Stimulated activated CD4-positive, alpha-beta T cell treated with anti-CD3 and anti-CD28 coated beads, Interleukin-4, amount 100 ng/mL, for 4 hours (primary cell): ENCODE measurements around the gene RAB42.
"Not testable (repeated sequence)": the region's sequence is repeated elsewhere in the genome, so short reads cannot be mapped to it uniquely, and the experiment has no call there.

Source experiments
- DNase-seq, 2 experiments: peaks; one replicate each; pipeline ENCODE4 v3.0.0-alpha.2; 2020

Gene RAB42

DNA sequence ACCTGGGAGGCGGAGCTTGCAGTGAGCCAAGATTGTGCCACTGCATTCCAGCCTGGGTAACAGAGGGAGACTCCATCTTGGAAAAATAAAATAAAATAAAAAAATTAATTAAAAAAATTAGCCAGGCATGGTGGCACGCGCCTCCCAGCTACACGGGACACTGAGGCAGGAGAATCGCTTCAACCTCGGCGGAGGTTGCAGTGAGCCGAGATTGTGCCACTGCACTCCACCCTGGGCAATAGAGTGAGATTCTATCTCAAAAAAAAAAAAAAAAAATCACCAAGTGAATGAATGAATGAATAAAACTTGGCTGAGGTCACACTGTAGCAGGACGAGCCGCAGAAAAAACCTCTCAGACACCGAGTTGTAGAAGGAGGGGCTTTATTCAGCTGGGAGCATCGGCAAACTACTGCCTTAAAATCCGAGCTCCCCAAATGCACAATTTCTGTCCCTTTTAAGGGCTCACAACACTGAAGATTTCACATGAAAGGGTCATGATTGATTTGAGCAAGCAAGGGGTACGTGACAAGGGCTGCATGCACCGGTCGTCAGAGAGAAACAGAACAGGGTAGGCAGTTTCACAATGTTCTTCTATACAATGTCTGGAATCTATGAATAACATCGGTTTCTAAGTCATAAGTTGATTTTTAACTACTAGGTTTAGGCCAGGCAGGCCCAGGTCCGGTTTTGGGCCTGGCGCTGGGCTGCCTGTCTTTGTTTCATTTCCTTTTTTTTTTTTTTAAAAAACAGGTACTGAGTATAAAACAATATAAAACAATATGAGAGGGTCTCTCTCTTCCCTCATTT is 5.3 kb upstream of the RAB42 start:
- not testable (repeated sequence) for DNase-seq

GRCh38 chr1:28592321-28593071 is 431 bp downstream of the RAB42 start:
- DNase-seq: peak in 1 of 2 experiments; percentile 16

DNA sequence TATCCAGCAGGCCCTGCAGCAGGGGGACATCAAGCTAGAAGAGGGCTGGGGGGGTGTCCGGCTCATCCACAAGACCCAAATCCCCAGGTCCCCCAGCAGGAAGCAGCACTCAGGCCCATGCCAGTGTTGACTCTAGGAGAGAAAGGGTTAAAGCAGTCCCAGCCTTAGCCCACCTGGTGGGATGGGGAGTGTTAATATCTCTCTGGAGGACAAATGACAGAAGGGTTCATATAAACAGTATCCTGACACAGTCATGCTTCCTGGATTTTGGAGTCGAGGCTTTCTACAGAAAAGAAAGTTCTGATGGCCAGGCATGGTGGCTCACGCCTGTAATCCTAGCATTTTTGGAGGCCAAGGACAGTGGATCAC is 1.9 kb downstream of the RAB42 start:
- DNase-seq: not testable (repeated sequence)

GRCh38 chr1:28594686-28595411 is 2.8 kb downstream of the RAB42 start:
- DNase-seq: not testable (repeated sequence)

DNA sequence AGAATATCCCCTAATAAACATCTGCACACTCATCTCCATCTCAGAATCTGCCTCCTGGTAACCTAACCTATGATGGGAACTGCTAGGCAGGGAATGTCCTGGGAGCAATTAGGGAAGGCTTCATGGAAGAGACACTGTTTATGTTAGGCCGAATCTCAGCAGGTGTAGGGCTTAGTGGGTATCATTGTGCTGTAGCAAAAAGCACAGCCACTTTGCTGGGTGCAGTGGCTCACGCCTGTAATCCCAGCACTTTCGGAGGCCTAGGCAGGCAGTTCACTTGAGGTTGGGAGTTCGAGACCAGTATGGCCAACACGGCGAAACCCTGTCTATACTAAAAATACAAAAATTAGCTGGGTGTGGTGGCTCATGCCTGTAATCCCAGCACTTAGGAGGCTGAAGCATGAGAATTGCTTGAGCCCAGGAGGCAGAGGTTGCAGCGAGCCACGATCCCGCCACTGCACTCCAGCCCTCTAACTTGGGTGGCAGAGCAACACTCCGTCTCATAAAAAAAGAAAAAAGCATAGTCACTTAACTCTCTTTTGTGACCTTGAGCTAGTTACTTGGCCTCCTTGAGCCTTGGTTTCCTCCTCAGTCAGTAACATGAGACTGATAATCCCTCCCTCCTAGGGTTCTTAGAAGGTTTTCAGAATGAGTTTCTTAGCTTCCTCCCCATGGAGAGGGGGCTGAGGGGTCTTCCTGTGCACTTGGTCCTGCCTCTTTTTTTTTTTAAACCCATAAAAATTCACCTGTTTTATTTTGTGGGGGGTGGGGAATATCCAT is 3.5 kb downstream of the RAB42 start:
- no peak for DNase-seq

DNA sequence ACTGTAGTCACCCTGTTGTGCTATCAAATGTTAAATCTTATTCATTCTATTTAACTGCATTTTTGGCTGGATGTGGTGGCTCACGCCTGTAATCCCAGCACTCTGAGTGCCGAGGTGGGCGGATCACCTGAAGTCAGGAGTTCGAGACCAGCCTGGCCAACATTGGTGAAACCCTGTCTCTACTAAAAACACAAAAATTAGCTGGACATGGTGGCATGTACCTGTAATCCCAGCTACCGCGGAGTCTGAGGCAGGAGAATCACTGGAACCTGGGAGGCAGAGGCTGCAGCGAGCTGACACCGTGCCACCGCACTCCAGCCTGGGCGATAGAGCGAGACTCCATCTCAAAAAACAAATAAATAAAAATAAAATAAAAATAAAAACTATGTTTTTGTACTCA is 4.2 kb downstream of the RAB42 start:
- not testable (repeated sequence) for DNase-seq

GRCh38 chr1:28601696-28602095 is 9.6 kb downstream of the RAB42 start:
- DNase-seq: no peak

- peak in 1 of 2 experiments; percentile 8 for DNase-seq
Observed at GRCh38 chr1:28602536-28603439, 10.7 kb downstream of the RAB42 start.

- DNase-seq: no peak
Observed at GRCh38 chr1:28604411-28604810, 12.3 kb downstream of the RAB42 start.

DNA sequence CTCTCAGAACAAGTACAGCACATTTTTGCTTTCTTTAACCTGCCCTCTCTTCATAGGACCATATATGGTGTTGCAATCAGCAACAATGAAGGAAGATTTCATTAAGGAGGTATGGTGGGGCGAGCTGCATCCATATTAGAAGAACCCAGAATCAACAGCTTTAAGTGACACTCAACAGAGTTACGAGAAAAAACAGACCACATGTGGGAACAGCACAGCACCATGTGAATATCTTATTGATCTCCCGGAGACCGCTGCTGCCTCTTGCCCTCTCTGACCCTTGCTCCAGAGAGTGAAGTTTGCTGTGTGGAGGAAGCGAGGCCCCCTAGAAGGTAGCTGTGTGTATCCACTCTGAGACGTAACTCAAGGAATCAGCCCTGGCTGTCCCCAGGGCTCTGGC is 12.9 kb downstream of the RAB42 start:
- no peak for DNase-seq

DNA sequence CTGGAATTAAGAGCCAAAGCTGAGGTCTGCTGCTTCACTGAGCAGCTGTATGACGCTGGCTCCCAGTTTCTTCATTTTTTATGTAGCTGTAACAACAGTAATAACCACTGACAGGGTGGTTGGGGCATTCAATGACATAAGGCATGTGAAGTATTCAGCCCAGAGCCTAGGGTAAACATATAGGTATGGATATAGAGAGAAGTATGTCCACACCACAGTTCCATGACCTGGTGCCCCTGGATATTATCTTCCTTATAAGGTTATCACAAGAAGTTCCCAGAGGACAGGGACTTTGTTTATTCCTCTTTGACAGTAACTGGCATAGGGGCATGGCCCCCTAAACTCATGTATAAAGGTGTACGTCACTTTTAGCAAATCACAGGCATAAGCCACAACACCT is 14.7 kb downstream of the RAB42 start:
- no peak for DNase-seq

- DNase-seq: no peak
Observed at GRCh38 chr1:28613175-28613574, 21.1 kb downstream of the RAB42 start.

GRCh38 chr1:28631713-28632112 is 39.6 kb downstream of the RAB42 start:
- no peak for DNase-seq

DNA sequence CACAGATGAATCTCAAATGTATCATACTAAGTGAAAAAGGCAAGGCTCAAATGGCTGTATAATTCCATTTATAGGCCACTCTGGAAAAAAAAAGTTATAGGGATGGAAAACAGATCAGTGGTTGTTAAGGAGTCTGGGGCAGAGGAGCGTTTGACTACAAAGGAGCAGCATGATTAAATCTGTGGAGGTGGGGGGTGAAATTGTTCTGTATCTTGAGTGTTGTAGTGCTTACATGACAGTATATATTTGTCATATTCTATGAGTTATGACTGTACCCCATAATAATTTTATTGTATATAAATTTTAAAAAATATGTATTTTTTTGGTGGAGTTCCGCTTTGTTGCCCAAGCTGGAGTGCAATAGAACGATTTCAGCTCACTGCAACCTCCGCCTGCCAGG is 40.5 kb downstream of the RAB42 start:
- no peak for DNase-seq

DNA sequence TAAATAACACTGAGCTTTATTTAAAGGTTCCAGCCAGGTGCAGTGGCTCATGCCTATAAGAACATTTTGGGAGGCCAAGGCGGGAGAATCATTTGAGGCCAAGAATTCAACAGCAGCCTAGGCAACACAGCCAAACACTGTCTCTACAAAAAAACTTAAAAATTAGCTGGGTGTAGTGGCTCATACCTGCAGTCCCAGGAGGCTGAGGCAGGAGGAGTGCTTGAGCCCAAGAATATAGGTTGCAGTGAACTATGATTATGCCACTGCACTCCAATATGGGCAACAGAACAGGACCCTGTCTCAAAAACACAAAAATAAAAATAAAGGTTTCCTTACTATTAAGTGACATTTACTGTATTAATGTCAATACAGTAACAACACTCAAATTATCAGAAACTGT is 48.7 kb downstream of the RAB42 start:
- peak in 1 of 2 experiments; percentile 17 for DNase-seq

DNA sequence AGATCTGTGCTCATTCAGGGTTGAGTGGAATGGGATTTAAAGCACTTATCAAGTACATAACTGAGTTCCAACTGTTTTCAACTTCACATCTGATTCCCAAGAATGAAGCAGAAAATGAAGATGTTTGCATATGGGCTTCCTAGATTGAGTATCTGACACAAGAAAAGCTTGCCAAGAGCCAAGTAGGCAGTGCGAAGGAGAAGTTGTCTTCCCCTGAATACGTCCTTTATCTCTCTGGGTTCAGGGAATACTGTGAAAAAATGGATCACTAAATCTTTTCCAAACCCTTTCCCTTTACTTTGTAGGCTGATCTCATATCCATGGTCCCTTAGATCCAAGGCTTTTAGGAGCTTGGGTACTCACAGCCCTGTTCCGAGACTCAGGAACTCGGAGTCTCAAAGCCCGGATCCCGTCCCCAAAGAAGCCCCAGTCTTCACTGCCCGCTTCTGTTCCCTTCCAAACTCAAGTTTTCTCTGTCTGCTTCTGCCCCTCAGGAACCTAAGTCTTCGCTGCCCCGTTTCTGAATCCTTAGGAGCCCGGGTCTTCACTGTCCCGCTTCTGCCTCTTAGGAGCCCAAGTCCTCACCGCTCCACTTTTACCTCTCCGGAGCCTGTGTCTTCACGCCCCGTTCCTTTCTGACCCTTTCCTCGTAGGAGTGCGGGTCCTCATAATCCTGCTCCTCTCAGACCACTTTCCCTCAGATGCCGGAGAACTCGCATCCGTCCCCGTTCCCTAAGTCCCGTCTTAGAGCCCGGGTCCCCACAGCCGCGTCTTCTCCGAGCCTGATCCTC is 50.2 kb downstream of the RAB42 start:
- DNase-seq: peak in 1 of 2 experiments; percentile 12

- DNase-seq: peak; percentile 86 to 92
Observed at GRCh38 chr1:28642847-28643635, 51.0 kb downstream of the RAB42 start, which contains the start of gene TAF12. TSS of gene TAF12 (minus strand) at chr1:28643067. CDS start at chr1:28622081, 20,986 bp downstream.

DNA sequence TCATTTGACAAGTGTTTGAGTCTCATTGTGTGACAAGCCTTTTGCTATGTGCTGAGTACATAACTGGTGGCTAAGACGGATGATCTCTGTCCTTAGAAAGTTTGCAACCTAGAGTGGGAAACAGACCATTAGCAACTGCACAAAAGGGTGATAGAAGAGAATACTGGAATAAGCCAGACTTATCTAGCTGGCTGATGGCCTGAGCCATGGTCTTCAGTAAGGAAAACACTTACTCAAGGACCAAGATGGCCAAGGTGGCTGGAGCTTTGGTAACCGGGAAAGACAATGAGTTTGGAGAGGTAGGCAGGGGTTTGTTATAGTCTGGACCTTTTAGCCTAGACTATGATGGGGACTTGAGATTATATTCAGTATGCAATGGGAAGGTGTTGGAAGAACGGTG is 52.4 kb downstream of the RAB42 start:
- DNase-seq: no peak
